ENCODE data around the gene DOCK1.

The DOCK1 gene

GRCh38 chr10:127039435-127039834 is 134.2 kb downstream of the DOCK1 start:
- DNase-seq (ENCODE audit: low read depth) = no peak

- peak; percentile 29 for DNase-seq (ENCODE audit: low read depth)
These were observed 135.5 kb downstream of the DOCK1 start for GRCh38 chr10:127040756-127041155.

GRCh38 chr10:127041552-127041951 is 136.3 kb downstream of the DOCK1 start:
- peak; percentile 93 for DNase-seq (ENCODE audit: low read depth)

GRCh38 chr10:127043301-127043700 is 138.1 kb downstream of the DOCK1 start:
- DNase-seq (ENCODE audit: low read depth) = no peak

- no peak for DNase-seq (ENCODE audit: low read depth)
These were observed 139.0 kb downstream of the DOCK1 start for GRCh38 chr10:127044186-127044585.

- DNase-seq (ENCODE audit: low read depth) = peak; percentile 76
These were observed 142.0 kb downstream of the DOCK1 start for GRCh38 chr10:127046975-127047877.

GRCh38 chr10:127047878-127048238 is 142.6 kb downstream of the DOCK1 start:
- DNase-seq (ENCODE audit: low read depth) = peak; percentile 6

GRCh38 chr10:127048630-127049029 is 143.4 kb downstream of the DOCK1 start:
- no peak for DNase-seq (ENCODE audit: low read depth)

- DNase-seq (ENCODE audit: low read depth) = no peak
These were observed 146.8 kb downstream of the DOCK1 start for GRCh38 chr10:127052001-127052400.

GRCh38 chr10:127055263-127055662 is 150.0 kb downstream of the DOCK1 start:
- DNase-seq (ENCODE audit: low read depth) = no peak

- DNase-seq (ENCODE audit: low read depth) = no peak
These were observed 154.1 kb downstream of the DOCK1 start for GRCh38 chr10:127059314-127059713.

- DNase-seq (ENCODE audit: low read depth) = no peak
These were observed 158.5 kb downstream of the DOCK1 start for GRCh38 chr10:127063762-127064161.

- DNase-seq (ENCODE audit: low read depth) = no peak
These were observed 159.2 kb downstream of the DOCK1 start for GRCh38 chr10:127064474-127064873.

- DNase-seq (ENCODE audit: low read depth) = no peak
These were observed 162.4 kb downstream of the DOCK1 start for GRCh38 chr10:127067542-127068194.

- no peak for DNase-seq (ENCODE audit: low read depth)
These were observed 163.3 kb downstream of the DOCK1 start for GRCh38 chr10:127068485-127068884.

GRCh38 chr10:127069436-127069835 is 164.2 kb downstream of the DOCK1 start:
- no peak for DNase-seq (ENCODE audit: low read depth)

GRCh38 chr10:127071126-127071525 is 165.9 kb downstream of the DOCK1 start:
- DNase-seq (ENCODE audit: low read depth) = no peak

- DNase-seq (ENCODE audit: low read depth) = no peak
These were observed 168.4 kb downstream of the DOCK1 start for GRCh38 chr10:127073666-127074065.

GRCh38 chr10:127079392-127079791 is 174.2 kb downstream of the DOCK1 start:
- no peak for DNase-seq (ENCODE audit: low read depth)

GRCh38 chr10:127080317-127080716 is 175.1 kb downstream of the DOCK1 start:
- DNase-seq (ENCODE audit: low read depth) = no peak

GRCh38 chr10:127081851-127082345 is 176.7 kb downstream of the DOCK1 start:
- DNase-seq (ENCODE audit: low read depth) = no peak

- no peak for DNase-seq (ENCODE audit: low read depth)
These were observed 177.4 kb downstream of the DOCK1 start for GRCh38 chr10:127082651-127083050.

GRCh38 chr10:127085957-127086356 is 180.7 kb downstream of the DOCK1 start:
- DNase-seq (ENCODE audit: low read depth) = no peak

All from amniotic epithelial cell (primary cell).